Measurements from ENCODE around the gene BRD8.

Gene BRD8

GRCh38 chr5:138096997-138097828 lies 81.2 kb downstream of the BRD8 start:
- DNase-seq, result no peak

GRCh38 chr5:138096363-138096762 lies 82.1 kb downstream of the BRD8 start:
- no peak for DNase-seq

- DNase-seq, result no peak
Observed at GRCh38 chr5:138095100-138095907, 83.1 kb downstream of the BRD8 start.

- no peak for DNase-seq
Observed at GRCh38 chr5:138093036-138093435, 85.4 kb downstream of the BRD8 start.

- no peak for DNase-seq
Observed at GRCh38 chr5:138092301-138092700, 86.1 kb downstream of the BRD8 start.

GRCh38 chr5:138091685-138092084 lies 86.7 kb downstream of the BRD8 start:
- DNase-seq, result no peak

All from inflammatory macrophage treated with lipopolysaccharide for 4 hours (primary cell).